Left ventricle myocardium inferior (tissue), 1 donor: ENCODE measurements around the gene TLE1. TPM values are rescaled to one million over a fixed set of nuclear protein-coding genes. Genes with fewer than 3 reads are reported as not detected.
"Not testable (repeated sequence)": the region's sequence is repeated elsewhere in the genome, so short reads cannot be mapped to it uniquely, and the experiment has no call there.

Source experiments
- DNase-seq: peaks from one replicate; pipeline ENCODE4 v3.0.0-alpha.2; 2020
- H3K27ac ChIP-seq: fragments of 200-600 bp; replicated peaks from 2 replicates; pipeline ENCODE4 v1.8.0; 2021
- H3K27me3 ChIP-seq: fragments of 200-600 bp; 2 replicates; pipeline ENCODE4 v1.8.0; 2021; ENCODE audit warnings: low read depth
- H3K36me3 ChIP-seq: fragments of 200-600 bp; 2 replicates; pipeline ENCODE4 v1.8.0; 2021
- H3K4me1 ChIP-seq: fragments of 200-600 bp; 2 replicates; pipeline ENCODE4 v1.8.0; 2021
- H3K4me3 ChIP-seq: fragments of 200-600 bp; 2 replicates; pipeline ENCODE4 v1.8.0; 2021; ENCODE audit warnings: mild to moderate bottlenecking, moderate library complexity
- H3K9me3 ChIP-seq: fragments of 200-600 bp; replicated peaks from 2 replicates; pipeline ENCODE4 v1.8.0; 2021
- CTCF ChIP-seq: fragments of 200-600 bp; IDR thresholded peaks from 2 replicates; pipeline ENCODE4 v1.8.0; 2021; ENCODE audit warnings: antibody characterized with exemption, mild to moderate bottlenecking, borderline replicate concordance
- intact Hi-C: fragments of 100-400 bp; cut with micrococcal nuclease; formaldehyde crosslinking; loops from one replicate; pipeline ENCODE4 v1.11.0; 2022
- total RNA-seq: library from RNA; stranded (reverse); fragmentation: NEBNext Ultra II Directional; extraction: Animal tissue kit (Norgen Biotek cat#: 25700); gene quantifications from one replicate; pipeline ENCODE4 v1.2.1, GENCODE V29; 2021
- donor health status: DM: no; HTN: yes; CAD: no; lungs with severe emphysema.

TLE1 gene
- total RNA-seq, 1 donor from 2014 or later: 8.5 TPM

GRCh38 chr9:81597419-81598122 lies 91.8 kb downstream of the TLE1 start:
- intact Hi-C loops: no loop called here
- no peaks in the 10 kb centered on the region for H3K9me3 ChIP-seq
- H3K4me1 ChIP-seq: peaks cover 54% of the 10 kb centered on the region
- no peaks in the 10 kb centered on the region for H3K36me3 ChIP-seq
- peak overlapping the region; percentile 73 for H3K27ac ChIP-seq
- no peak for DNase-seq
- TF ChIP-seq CTCF: no peak
- no peak overlapping the region for H3K4me3 ChIP-seq
- H3K27me3 ChIP-seq: no peaks in the 10 kb centered on the region

- Histone ChIP-seq H3K4me3 (no peak overlapping the region), H3K27me3 (no peaks in the 10 kb centered on the region), H3K36me3 (no peaks in the 10 kb centered on the region), H3K9me3 (no peaks in the 10 kb centered on the region), H3K27ac (peak overlapping the region; percentile 73), H3K4me1 (peaks cover 53% of the 10 kb centered on the region)
- TF ChIP-seq CTCF: no peak
- no peak for DNase-seq
- intact Hi-C loops: no loop called here
Observed at GRCh38 chr9:81596679-81597418, 92.5 kb downstream of the TLE1 start.

- Histone ChIP-seq H3K4me3 (no peak overlapping the region), H3K4me1 (peaks cover 50% of the 10 kb centered on the region), H3K27me3 (no peaks in the 10 kb centered on the region), H3K9me3 (no peaks in the 10 kb centered on the region), H3K27ac (peak overlapping the region; percentile 73), H3K36me3 (no peaks in the 10 kb centered on the region)
- TF ChIP-seq CTCF: no peak
- intact Hi-C loops: no loop called here
- no peak for DNase-seq
Observed at GRCh38 chr9:81595887-81596543, 93.3 kb downstream of the TLE1 start.

- H3K27ac ChIP-seq, H3K4me3 ChIP-seq, H3K27me3 ChIP-seq, H3K36me3 ChIP-seq, DNase-seq, H3K9me3 ChIP-seq, intact Hi-C loops: not testable (repeated sequence)
- peaks cover 51% of the 10 kb centered on the region for H3K4me1 ChIP-seq
Observed at GRCh38 chr9:81595293-81595692, 94.1 kb downstream of the TLE1 start.

GRCh38 chr9:81594415-81594814 lies 94.9 kb downstream of the TLE1 start:
- intact Hi-C loops: no loop called here
- Histone ChIP-seq H3K4me3 (no peak overlapping the region), H3K4me1 (peaks cover 51% of the 10 kb centered on the region), H3K9me3 (no peaks in the 10 kb centered on the region), H3K36me3 (peaks cover 14% of the 10 kb centered on the region), H3K27me3 (no peaks in the 10 kb centered on the region), H3K27ac (no peak overlapping the region)
- DNase-seq: no peak
- no peak for TF ChIP-seq CTCF
